ENCODE measurements around the gene KCP.

GRCh38 chr7:128903621-128904361, 6.7 kb downstream of the KCP start:
- TF ChIP-seq EZH2 (IDR thresholded peaks at IDR 0.05; ENCODE audit: borderline replicate concordance, control insufficient read depth, low read depth, low read length) (no peak), ATF3 (IDR thresholded peaks at IDR 0.05; ENCODE audit: borderline replicate concordance, extremely low read depth, low read depth, low read length) (no peak), MXI1 (IDR thresholded peaks at IDR 0.05; ENCODE audit: low read depth, low read length) (no peak), HCFC1 (IDR thresholded peaks at IDR 0.05; ENCODE audit: low read length) (no peak), RAD21 (IDR thresholded peaks at IDR 0.05; ENCODE audit: insufficient read depth, low read depth, low read length) (no peak), CTCF (IDR thresholded peaks at IDR 0.05 in 2 of 3, conservative IDR thresholded peaks at IDR 0.05 in 1 of 3; ENCODE audit: control insufficient read depth in 2 of 3, extremely low read depth in 1 of 3, insufficient read depth in 1 of 3, low read depth in 3 of 3, low read length in 3 of 3) (no peak), SRF (IDR thresholded peaks at IDR 0.05; ENCODE audit: low read depth in 2 of 2, low read length in 2 of 2) (no peak), E2F4 (IDR thresholded peaks at IDR 0.05; ENCODE audit: low read depth, low read length) (no peak), SIN3A (IDR thresholded peaks at IDR 0.05; ENCODE audit: low read depth, low read length) (no peak), KDM1A (IDR thresholded peaks at IDR 0.05; ENCODE audit: borderline replicate concordance) (no peak)

Data from GM12878 (cell line).